HG02798 (cell line): ENCODE results near the gene NACC1.
"Not testable (repeated sequence)": the region's sequence is repeated elsewhere in the genome, so short reads cannot be mapped to it uniquely, and the experiment has no call there.

Source experiments
- ATAC-seq: cut with Tn5 transposase; IDR thresholded peaks from one replicate; pipeline ENCODE4 v1.9.1; 2021; ENCODE audit warnings: mild to moderate bottlenecking; ENCODE audit not compliant: unreplicated experiment, poor library complexity

Gene NACC1

GRCh38 chr19:13160557-13160956 is 42.5 kb downstream of the NACC1 start:
- ATAC-seq = no peak

- peak; percentile 49 for ATAC-seq
Measured at GRCh38 chr19:13162724-13163608, 44.9 kb downstream of the NACC1 start.

DNA sequence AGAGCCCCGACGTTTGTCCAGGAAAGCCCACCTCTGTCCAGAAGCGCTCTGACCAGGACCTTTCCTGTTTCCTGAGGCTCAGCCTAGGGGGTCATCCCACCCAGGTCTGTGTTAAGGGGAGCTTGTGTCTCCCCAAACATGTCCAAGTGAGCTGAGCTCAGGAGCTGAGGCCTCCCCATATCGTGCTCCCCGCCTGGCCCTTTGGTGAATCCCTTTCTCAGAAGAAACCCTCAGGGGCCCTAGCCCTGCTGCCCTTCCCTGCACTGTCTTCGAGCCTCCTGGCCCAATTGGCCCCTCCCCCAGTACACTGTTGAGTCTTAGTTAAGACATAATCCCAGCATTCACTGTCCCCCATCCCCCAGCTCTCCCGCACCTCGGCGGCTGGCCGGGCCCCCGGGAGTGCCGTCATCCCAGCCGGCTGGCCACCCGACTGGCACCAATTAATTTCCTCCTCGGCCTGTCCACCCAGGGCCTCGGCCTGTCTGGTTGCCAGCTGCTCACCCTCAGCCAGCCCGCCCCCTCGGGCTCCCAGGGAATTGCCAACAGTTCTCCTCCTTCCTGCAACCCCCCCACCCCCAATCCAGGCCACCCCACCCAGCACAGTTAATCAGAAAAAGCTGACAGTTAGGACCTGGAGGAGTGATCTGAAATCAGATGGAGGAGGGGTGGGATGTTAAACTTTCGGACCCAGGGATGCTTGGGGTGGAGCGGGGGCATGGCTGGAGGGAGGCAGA is 45.7 kb downstream of the NACC1 start:
- no peak for ATAC-seq

GRCh38 chr19:13164343-13165161 is 46.5 kb downstream of the NACC1 start:
- ATAC-seq = no peak

- ATAC-seq = no peak
Measured at GRCh38 chr19:13165162-13165997, 47.3 kb downstream of the NACC1 start.

GRCh38 chr19:13166151-13166550 is 48.1 kb downstream of the NACC1 start:
- ATAC-seq = not testable (repeated sequence)

- ATAC-seq = no peak
Measured at GRCh38 chr19:13169769-13170168, 51.7 kb downstream of the NACC1 start.

GRCh38 chr19:13171146-13171545 is 53.1 kb downstream of the NACC1 start:
- no peak for ATAC-seq

DNA sequence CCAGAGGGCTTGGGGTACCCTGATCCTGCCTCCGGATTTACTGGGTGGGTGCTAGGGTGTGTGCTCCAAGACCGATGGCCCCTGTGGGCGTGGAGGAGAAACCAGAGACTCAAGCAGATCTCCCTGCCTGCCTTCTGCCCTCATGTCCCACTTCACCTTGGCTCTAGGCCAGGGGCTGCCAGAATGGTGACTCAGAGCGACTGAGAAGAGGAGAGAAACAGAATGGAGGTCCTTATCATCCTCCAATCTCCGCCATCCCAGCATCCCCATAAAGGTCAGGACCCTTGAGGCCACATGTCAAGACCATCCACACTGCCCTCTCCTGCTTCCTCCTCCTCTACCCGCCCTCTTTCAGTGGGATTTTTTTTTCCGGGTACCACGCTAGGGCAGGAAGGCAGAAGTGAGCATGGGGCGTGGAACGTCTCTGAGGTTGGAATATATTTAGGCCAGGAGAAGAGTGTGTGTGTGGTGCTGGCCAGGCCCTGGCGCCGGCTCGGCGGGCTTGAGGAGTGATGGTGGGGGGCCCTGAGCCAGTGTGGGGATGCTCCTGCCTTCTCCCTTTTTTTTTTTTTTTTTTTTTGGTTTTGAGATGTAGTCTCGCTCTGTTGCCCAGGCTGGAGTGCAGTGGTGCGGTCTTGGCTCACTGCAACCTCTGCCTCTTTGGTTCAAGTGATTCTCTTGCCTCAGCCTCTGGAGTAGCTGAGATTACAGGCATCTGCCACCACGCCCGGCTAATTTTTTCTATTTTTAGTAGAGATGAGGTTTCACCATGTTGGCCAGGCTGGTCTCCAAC is 54.5 kb downstream of the NACC1 start:
- no peak for ATAC-seq

DNA sequence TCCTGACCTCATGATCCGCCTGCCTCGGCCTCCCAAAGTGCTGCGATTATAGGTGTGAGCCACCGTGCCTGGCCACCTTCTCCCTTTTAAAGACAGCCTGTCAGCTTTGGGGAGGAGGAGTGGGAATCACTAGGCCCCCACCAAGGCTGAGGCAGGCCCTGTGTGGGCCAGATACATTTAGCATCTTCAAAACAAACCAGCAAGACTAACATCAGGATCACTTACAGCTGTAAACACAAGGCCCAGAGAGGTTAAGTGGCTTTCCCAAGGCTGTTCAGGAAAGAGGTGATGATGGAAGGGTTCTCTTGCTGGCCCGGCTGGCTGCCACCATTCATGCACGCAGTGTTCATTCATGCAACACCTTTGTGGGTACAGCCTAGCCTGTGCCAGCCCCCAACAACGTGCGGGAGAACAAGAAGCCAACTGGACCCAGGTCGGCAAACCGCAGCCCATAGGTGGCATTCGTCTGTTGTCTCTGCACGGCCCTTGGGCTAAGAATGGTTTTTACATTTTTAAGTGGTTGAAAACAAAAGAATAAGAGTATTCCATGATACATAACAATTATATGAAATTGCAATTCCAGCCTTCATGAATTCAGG is 55.2 kb downstream of the NACC1 start:
- ATAC-seq = no peak

DNA sequence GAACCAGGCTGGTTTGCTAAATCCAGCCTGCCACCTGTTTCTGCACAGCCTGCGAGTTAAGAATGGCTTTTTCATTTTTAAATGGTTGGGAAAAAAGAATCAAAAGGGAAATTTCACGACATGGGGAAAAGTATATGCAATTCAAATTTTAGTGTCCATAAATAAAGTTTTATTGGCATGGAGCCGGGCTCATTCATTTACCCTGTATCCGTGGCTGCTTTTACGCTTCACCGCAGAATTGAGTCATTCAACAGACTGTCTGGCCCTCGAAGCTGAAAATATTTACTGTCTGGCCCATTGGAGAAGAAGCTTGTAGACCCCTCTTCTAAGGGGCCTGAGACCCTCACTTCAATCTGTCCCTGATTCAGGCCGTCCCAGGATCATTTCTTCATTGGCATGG is 58.3 kb downstream of the NACC1 start:
- no peak for ATAC-seq

GRCh38 chr19:13177584-13177983 is 59.5 kb downstream of the NACC1 start:
- not testable (repeated sequence) for ATAC-seq

- not testable (repeated sequence) for ATAC-seq
Measured at GRCh38 chr19:13178291-13178690, 60.2 kb downstream of the NACC1 start.

DNA sequence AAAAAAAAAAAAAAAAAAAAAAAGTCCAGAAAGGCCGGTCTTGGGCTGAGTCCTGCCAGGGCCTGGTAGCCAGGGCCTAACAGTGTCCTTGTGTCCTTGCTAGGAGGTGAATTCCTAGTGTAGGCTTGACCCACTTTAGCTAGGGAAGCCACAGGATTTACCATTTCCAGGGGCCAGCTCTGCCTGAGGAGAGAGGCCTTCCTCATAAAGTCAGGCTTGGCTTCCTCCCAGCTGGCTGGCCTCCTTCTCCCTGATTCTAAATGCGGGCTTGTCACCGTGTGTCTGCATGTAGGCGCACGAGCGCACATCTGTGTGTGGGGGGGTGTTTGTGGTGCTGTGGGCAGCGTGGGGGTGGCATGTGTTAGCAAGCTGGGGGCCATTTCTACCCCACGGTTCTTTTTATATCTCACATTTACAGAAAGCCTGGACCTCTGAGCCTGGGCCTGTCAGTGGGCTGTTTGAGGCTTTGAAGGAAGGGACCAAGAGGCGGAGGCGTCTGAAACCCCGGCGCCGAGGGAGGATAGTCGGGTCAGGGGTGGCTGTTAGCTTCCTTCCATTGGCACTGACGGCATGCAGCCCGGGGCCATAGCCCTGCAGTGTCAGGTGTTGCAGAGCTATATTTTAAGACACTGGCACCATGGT is 63.8 kb downstream of the NACC1 start:
- ATAC-seq = peak; percentile 58

DNA sequence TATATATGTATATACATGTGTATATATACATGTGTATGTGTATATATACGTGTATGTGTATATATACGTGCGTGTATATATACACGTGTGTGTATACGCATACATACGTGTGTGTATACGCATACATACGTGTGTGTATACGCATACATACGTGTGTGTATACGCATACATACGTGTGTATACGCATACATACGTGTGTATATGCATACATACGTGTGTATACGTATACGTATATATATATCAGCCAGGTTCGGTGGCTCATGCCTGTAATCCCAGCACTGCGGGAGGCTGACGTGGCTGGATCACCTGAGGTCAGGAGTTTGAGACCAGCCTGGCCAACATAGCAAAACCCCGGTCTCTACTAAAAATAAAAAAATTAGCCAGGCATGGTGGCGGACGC is 66.9 kb downstream of the NACC1 start:
- ATAC-seq = not testable (repeated sequence)

- ATAC-seq = not testable (repeated sequence)
Measured at GRCh38 chr19:13185763-13186657, 67.9 kb downstream of the NACC1 start.

GRCh38 chr19:13186688-13187087 is 68.6 kb downstream of the NACC1 start:
- ATAC-seq = not testable (repeated sequence)
